BLaER1 (cell line): ENCODE measurements around the gene GTF2A1L.

Experiments used
- H3K27ac ChIP-seq: shearing (Covaris generic); formaldehyde crosslinking; 2 replicates; pipeline ENCODE4 v1.8.1; 2022
- H3K27me3 ChIP-seq: shearing (Covaris generic); formaldehyde crosslinking; 2 replicates; pipeline ENCODE4 v1.8.1; 2022
- H3K36me3 ChIP-seq: shearing (Covaris generic); formaldehyde crosslinking; 2 replicates; pipeline ENCODE4 v1.8.1; 2022
- H3K4me1 ChIP-seq: shearing (Covaris generic); formaldehyde crosslinking; 2 replicates; pipeline ENCODE4 v1.8.1; 2022
- H3K4me2 ChIP-seq: shearing (Covaris generic); formaldehyde crosslinking; 2 replicates; pipeline ENCODE4 v1.8.1; 2022
- H3K4me3 ChIP-seq: shearing (Covaris generic); formaldehyde crosslinking; 2 replicates; pipeline ENCODE4 v1.8.1; 2022
- H3K9ac ChIP-seq: shearing (Covaris generic); formaldehyde crosslinking; 2 replicates; pipeline ENCODE4 v1.8.1; 2022
- H3K9me3 ChIP-seq: shearing (Covaris generic); formaldehyde crosslinking; 2 replicates; pipeline ENCODE4 v1.8.1; 2022
- H4K20me1 ChIP-seq: shearing (Covaris generic); formaldehyde crosslinking; 2 replicates; pipeline ENCODE4 v1.8.1; 2022
- Cebpa-rat ChIP-seq: shearing (Covaris generic); IDR thresholded peaks from 2 replicates; pipeline ENCODE4 v1.8.1; 2022

The GTF2A1L gene

GRCh38 chr2:48714245-48714644 is 96.6 kb downstream of the GTF2A1L start:
- Histone ChIP-seq H3K4me2 (no peak overlapping the region), H3K4me3 (no peak overlapping the region), H3K36me3 (no peaks in the 10 kb centered on the region), H4K20me1 (no peaks in the 10 kb centered on the region), H3K27me3 (no peaks in the 10 kb centered on the region), H3K27ac (no peak overlapping the region), H3K4me1 (no peaks in the 10 kb centered on the region), H3K9ac (no peak overlapping the region), H3K9me3 (no peaks in the 10 kb centered on the region)
- no peak for TF ChIP-seq Cebpa-rat

GRCh38 chr2:48715042-48715899 is 97.6 kb downstream of the GTF2A1L start:
- no peak overlapping the region for H3K4me3 ChIP-seq
- no peaks in the 10 kb centered on the region for H3K36me3 ChIP-seq
- no peak overlapping the region for H3K9ac ChIP-seq
- H3K27ac ChIP-seq, result no peak overlapping the region
- H3K9me3 ChIP-seq, result no peaks in the 10 kb centered on the region
- H3K4me1 ChIP-seq, result no peaks in the 10 kb centered on the region
- H3K27me3 ChIP-seq, result no peaks in the 10 kb centered on the region
- TF ChIP-seq Cebpa-rat, result no peak
- no peak overlapping the region for H3K4me2 ChIP-seq
- H4K20me1 ChIP-seq, result no peaks in the 10 kb centered on the region

GRCh38 chr2:48715956-48716355 is 98.3 kb downstream of the GTF2A1L start:
- no peaks in the 10 kb centered on the region for H4K20me1 ChIP-seq
- no peak overlapping the region for H3K4me2 ChIP-seq
- no peaks in the 10 kb centered on the region for H3K27me3 ChIP-seq
- no peak for TF ChIP-seq Cebpa-rat
- no peaks in the 10 kb centered on the region for H3K9me3 ChIP-seq
- H3K27ac ChIP-seq, result no peak overlapping the region
- no peaks in the 10 kb centered on the region for H3K36me3 ChIP-seq
- H3K4me1 ChIP-seq, result no peaks in the 10 kb centered on the region
- no peak overlapping the region for H3K9ac ChIP-seq
- H3K4me3 ChIP-seq, result no peak overlapping the region

DNA sequence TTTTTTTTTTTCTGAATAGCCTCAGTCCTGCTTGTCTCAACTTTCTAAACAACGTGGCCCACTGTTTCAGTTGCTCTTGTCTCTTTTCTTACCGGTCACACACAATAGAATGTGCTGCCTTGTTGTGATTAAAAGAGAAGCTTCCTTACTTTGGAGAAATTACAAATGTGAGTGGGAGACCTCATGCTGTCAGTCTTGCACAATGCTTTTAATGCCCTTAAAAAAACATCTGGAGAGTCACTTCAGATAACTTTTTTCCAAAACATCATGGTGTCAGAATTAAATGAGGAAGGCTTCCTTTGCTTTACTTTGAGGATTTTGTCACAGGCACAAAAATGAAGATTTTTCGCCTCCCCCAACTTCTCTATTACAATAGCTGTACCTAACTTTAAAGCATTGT is 100.2 kb downstream of the GTF2A1L start:
- no peaks in the 10 kb centered on the region for H3K9me3 ChIP-seq
- H3K4me1 ChIP-seq, result no peaks in the 10 kb centered on the region
- no peak overlapping the region for H3K9ac ChIP-seq
- no peaks in the 10 kb centered on the region for H4K20me1 ChIP-seq
- no peak overlapping the region for H3K27ac ChIP-seq
- no peak overlapping the region for H3K4me2 ChIP-seq
- no peaks in the 10 kb centered on the region for H3K36me3 ChIP-seq
- H3K4me3 ChIP-seq, result no peak overlapping the region
- no peak for TF ChIP-seq Cebpa-rat
- H3K27me3 ChIP-seq, result no peaks in the 10 kb centered on the region

GRCh38 chr2:48719480-48720177 is 102.0 kb downstream of the GTF2A1L start:
- Histone ChIP-seq H3K36me3 (no peaks in the 10 kb centered on the region), H3K27me3 (no peaks in the 10 kb centered on the region), H3K4me3 (no peak overlapping the region), H3K9me3 (no peaks in the 10 kb centered on the region), H3K27ac (no peak overlapping the region), H4K20me1 (no peaks in the 10 kb centered on the region), H3K4me1 (no peaks in the 10 kb centered on the region), H3K9ac (no peak overlapping the region), H3K4me2 (no peak overlapping the region)
- TF ChIP-seq Cebpa-rat, result no peak

GRCh38 chr2:48721158-48721557 is 103.5 kb downstream of the GTF2A1L start:
- Histone ChIP-seq H3K27me3 (no peaks in the 10 kb centered on the region), H3K27ac (no peak overlapping the region), H3K4me1 (no peaks in the 10 kb centered on the region), H3K4me3 (no peak overlapping the region), H3K9ac (no peak overlapping the region), H3K4me2 (no peak overlapping the region), H3K36me3 (no peaks in the 10 kb centered on the region), H4K20me1 (no peaks in the 10 kb centered on the region), H3K9me3 (no peaks in the 10 kb centered on the region)
- TF ChIP-seq Cebpa-rat, result no peak

GRCh38 chr2:48722391-48722790 is 104.7 kb downstream of the GTF2A1L start:
- Histone ChIP-seq H3K4me3 (no peak overlapping the region), H3K4me2 (no peak overlapping the region), H3K4me1 (no peaks in the 10 kb centered on the region), H4K20me1 (no peaks in the 10 kb centered on the region), H3K9me3 (no peaks in the 10 kb centered on the region), H3K27ac (no peak overlapping the region), H3K36me3 (no peaks in the 10 kb centered on the region), H3K27me3 (no peaks in the 10 kb centered on the region), H3K9ac (no peak overlapping the region)
- no peak for TF ChIP-seq Cebpa-rat

- no peak for TF ChIP-seq Cebpa-rat
- Histone ChIP-seq H3K4me3 (no peak overlapping the region), H3K27ac (no peak overlapping the region), H3K27me3 (no peaks in the 10 kb centered on the region), H4K20me1 (no peaks in the 10 kb centered on the region), H3K4me1 (no peaks in the 10 kb centered on the region), H3K4me2 (no peak overlapping the region), H3K9me3 (no peaks in the 10 kb centered on the region), H3K9ac (no peak overlapping the region), H3K36me3 (no peaks in the 10 kb centered on the region)
These were observed 105.5 kb downstream of the GTF2A1L start for GRCh38 chr2:48723129-48723528.

- H3K9ac ChIP-seq, result no peak overlapping the region
- no peaks in the 10 kb centered on the region for H3K36me3 ChIP-seq
- no peaks in the 10 kb centered on the region for H3K4me1 ChIP-seq
- no peak overlapping the region for H3K4me2 ChIP-seq
- H3K27ac ChIP-seq, result no peak overlapping the region
- no peaks in the 10 kb centered on the region for H3K27me3 ChIP-seq
- no peak for TF ChIP-seq Cebpa-rat
- H3K4me3 ChIP-seq, result no peak overlapping the region
- H4K20me1 ChIP-seq, result no peaks in the 10 kb centered on the region
- H3K9me3 ChIP-seq, result no peaks in the 10 kb centered on the region
These were observed 106.6 kb downstream of the GTF2A1L start for GRCh38 chr2:48724278-48724677.

DNA sequence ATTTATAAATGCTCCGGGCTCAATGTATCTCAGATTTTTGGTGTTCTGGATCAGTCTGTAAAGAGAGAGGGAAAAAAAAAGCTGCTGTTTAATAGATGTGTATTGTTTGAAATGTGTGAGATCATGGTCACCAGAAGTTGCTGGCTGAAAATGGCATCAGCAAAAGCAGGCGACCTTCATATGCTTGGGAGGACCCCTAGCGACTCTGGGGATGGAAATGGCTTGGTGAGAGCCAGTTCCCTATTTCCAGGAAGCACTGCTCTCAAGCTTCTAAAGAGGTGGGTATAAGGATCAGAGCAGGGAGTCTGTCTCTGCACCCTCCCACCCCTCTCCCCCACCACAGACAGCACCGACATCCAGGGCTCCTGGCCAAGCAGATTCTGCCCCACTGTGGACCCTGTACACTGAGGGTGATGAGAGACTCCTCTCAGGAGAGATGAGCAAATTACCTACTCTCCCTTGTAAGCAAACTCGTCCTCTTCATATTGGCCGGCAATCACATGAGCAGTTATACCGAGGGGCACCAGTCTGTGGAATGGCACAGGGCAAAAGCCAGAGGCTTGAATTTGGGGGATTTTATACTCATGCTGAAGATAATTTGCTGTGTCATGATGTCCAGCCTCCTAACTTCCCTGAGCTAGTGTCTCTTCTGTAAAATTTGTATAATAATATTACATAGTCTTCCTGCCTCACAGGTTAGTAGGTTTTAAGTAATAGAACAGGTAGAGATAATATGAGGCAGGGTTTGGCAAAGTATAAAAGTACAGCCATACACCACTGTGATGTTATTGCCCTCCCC is 108.2 kb downstream of the GTF2A1L start:
- Histone ChIP-seq H3K27me3 (no peaks in the 10 kb centered on the region), H3K9me3 (no peaks in the 10 kb centered on the region), H3K4me1 (no peaks in the 10 kb centered on the region), H3K9ac (no peak overlapping the region), H3K36me3 (no peaks in the 10 kb centered on the region), H3K4me2 (no peak overlapping the region), H3K27ac (no peak overlapping the region), H3K4me3 (no peak overlapping the region), H4K20me1 (no peaks in the 10 kb centered on the region)
- no peak for TF ChIP-seq Cebpa-rat
